ENCODE results near the gene PDE7B. TPM values are rescaled to one million over a fixed set of nuclear protein-coding genes. Genes with fewer than 3 reads are reported as not detected.

The PDE7B gene
- total RNA-seq, 3 donors from 2014 or later, result 2.1 to 4.0 (median 2.2) TPM

DNA sequence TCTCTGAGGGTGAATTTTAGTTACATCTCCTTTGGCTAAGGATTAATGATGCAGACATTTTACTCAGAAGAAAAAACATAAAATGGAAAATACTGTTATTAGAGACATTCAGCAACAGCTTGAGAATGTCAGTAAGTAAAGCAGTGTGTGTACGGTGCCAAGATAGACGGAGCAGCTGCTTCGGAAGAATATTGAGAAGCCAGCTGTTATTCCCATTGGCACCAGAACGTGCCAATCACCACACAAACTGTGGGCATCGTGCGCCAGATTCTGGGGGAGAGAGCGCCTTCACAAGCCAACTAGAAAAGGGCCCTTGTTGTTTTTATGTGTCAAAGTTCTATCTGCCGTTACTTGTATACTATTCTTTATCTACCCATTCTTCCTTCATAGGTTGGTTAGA, 235.2 kb downstream of the PDE7B start:
- Histone ChIP-seq H3K4me1 (ENCODE audit: low read depth) (no peaks in the 10 kb centered on the region), H3K36me3 (ENCODE audit: low read depth) (no peaks in the 10 kb centered on the region), H3K4me3 (no peak overlapping the region), H3K9me3 (no peaks in the 10 kb centered on the region)
- intact Hi-C loops (cut with DNase I, micrococcal nuclease), result no loop called here
- ATAC-seq (no peak), DNase-seq (no peak)
- TF ChIP-seq, protein P1, sequence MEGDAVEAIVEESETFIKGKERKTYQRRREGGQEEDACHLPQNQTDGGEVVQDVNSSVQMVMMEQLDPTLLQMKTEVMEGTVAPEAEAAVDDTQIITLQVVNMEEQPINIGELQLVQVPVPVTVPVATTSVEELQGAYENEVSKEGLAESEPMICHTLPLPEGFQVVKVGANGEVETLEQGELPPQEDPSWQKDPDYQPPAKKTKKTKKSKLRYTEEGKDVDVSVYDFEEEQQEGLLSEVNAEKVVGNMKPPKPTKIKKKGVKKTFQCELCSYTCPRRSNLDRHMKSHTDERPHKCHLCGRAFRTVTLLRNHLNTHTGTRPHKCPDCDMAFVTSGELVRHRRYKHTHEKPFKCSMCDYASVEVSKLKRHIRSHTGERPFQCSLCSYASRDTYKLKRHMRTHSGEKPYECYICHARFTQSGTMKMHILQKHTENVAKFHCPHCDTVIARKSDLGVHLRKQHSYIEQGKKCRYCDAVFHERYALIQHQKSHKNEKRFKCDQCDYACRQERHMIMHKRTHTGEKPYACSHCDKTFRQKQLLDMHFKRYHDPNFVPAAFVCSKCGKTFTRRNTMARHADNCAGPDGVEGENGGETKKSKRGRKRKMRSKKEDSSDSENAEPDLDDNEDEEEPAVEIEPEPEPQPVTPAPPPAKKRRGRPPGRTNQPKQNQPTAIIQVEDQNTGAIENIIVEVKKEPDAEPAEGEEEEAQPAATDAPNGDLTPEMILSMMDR (IDR thresholded peaks at IDR 0.05), result no peak

DNA sequence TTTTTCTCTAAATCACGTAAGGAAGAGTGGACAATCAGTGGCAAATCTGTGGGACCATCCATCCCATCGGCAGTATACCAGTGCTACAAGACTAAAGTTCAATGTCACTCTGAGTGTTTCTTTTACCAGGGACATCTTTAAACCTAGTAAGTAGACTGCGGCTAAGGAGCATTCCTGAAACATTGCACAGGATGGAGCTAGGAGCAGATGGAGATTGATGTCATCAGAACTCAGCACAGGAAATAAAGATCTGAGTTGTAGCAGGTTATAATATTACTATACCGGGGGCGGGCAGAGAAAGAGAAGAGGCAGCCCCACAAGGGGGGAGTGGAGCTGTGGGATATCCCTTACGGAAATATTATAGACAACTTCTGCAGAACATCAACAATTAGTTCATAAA, 236.5 kb downstream of the PDE7B start:
- H3K4me1 ChIP-seq (ENCODE audit: low read depth), result no peaks in the 10 kb centered on the region
- DNase-seq (no peak), ATAC-seq (no peak)
- no peaks in the 10 kb centered on the region for H3K9me3 ChIP-seq
- TF ChIP-seq, protein P1 (IDR thresholded peaks at IDR 0.05), result no peak
- no peaks in the 10 kb centered on the region for H3K36me3 ChIP-seq (ENCODE audit: low read depth)
- H3K4me3 ChIP-seq, result no peak overlapping the region
- intact Hi-C loops (cut with DNase I, micrococcal nuclease), result no loop called here

DNA sequence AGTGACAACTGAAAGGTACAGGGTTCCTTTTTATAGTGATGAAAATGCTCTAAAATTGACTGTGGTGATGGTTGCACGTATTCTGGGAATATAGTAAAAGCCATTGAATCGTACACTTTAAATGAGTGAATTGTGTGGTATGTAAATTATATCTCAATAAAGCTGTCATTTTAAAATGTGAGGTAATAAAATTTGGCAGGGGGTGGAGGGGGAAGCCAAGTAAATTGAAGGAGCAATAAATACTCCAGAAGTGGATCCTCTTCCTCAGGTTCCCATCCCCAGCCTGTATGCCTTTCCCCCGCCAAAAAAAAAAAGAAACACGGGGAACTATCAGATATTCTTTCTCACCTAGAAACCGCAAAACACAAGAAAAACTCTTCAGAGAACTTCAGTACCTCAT, 237.2 kb downstream of the PDE7B start:
- intact Hi-C loops (cut with DNase I, micrococcal nuclease), result no loop called here
- no peak for DNase-seq
- ATAC-seq, result no peak
- Histone ChIP-seq H3K4me1 (ENCODE audit: low read depth) (no peaks in the 10 kb centered on the region), H3K4me3 (no peak overlapping the region), H3K36me3 (ENCODE audit: low read depth) (no peaks in the 10 kb centered on the region), H3K9me3 (no peaks in the 10 kb centered on the region)
- TF ChIP-seq, protein P1 (IDR thresholded peaks at IDR 0.05), result no peak

DNA sequence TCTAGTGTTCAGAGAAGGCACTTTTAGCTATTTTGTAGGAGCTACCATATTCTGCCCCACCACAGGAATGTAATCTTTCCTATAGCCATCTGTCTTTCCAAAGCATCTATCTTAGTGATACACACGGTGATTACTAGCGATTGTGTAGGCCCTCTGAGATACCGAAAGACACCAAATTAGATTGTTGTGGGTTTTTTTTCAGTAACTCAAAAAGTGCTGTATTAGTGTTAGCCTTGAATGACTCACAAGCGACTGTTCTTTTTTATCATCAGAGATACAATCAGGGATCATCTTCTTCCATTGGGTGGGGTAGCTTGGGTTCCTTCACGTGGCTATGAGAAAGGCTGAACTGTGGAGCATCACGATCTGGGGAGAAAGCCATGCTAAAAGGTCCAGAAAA, 238.4 kb downstream of the PDE7B start:
- intact Hi-C loops (cut with DNase I, micrococcal nuclease), result no loop called here
- ATAC-seq (no peak), DNase-seq (no peak)
- Histone ChIP-seq H3K4me3 (no peak overlapping the region), H3K4me1 (ENCODE audit: low read depth) (no peaks in the 10 kb centered on the region), H3K9me3 (no peaks in the 10 kb centered on the region), H3K36me3 (ENCODE audit: low read depth) (no peaks in the 10 kb centered on the region)
- TF ChIP-seq, protein P1 (IDR thresholded peaks at IDR 0.05), result no peak

DNA sequence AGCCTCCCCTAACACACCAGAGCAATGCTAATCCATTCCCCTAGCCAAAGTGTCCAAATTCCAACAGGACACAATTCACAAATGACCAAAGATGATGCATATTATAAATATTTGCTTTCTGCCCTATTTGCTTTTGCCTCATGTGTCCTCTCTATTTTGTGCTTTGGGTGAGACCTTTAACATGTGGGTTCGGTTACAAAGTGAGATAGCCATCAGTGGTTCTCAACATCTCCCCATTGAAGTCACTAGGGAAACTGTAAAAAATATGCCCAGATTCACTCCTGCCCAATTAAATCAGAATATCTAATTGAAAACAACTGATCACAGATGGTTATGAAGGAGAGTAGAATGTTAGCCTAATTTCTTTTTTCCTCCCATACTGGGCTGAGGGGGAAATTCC, 239.4 kb downstream of the PDE7B start:
- Histone ChIP-seq H3K4me3 (no peak overlapping the region), H3K36me3 (ENCODE audit: low read depth) (no peaks in the 10 kb centered on the region), H3K4me1 (ENCODE audit: low read depth) (no peaks in the 10 kb centered on the region), H3K9me3 (no peaks in the 10 kb centered on the region)
- ATAC-seq (no peak), DNase-seq (no peak)
- intact Hi-C loops (cut with DNase I, micrococcal nuclease), result no loop called here
- TF ChIP-seq, protein P1 (IDR thresholded peaks at IDR 0.05), result no peak

DNA sequence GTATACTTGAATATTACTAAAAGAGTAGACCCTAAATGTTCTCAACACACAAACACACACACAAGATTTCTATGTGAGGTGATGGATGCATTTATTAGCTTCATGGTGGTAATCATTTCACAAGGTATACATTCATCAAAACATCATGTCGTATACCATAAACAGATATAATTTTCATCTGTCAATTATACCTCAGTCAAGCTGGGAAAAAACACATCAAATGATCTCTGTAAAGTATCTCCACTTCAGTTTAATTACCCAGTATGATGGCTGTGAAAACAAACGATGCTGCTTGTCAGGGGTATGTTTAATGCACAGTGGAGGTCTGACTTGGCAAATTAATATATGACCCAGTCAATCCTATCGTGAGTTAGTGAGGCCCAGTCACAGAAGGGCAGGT, 241.4 kb downstream of the PDE7B start:
- Histone ChIP-seq H3K9me3 (no peaks in the 10 kb centered on the region), H3K4me1 (ENCODE audit: low read depth) (no peaks in the 10 kb centered on the region), H3K36me3 (ENCODE audit: low read depth) (no peaks in the 10 kb centered on the region), H3K4me3 (no peak overlapping the region)
- intact Hi-C loops (cut with DNase I, micrococcal nuclease), result no loop called here
- ATAC-seq (no peak), DNase-seq (no peak)
- TF ChIP-seq, protein P1 (IDR thresholded peaks at IDR 0.05), result no peak

Measured in mucosa of descending colon (tissue), 3 donors.